Stimulated activated CD8-positive, alpha-beta memory T cell treated with anti-CD3 and anti-CD28 coated beads, Interleukin-12 subunit alpha, Interleukin-12 subunit beta, amount 100 ng/mL, for 24 hours (primary cell): ENCODE results near the gene COL17A1.

Source experiments
- DNase-seq: peaks from one replicate; pipeline ENCODE4 v3.0.0-alpha.2; 2020; ENCODE audit errors: extremely low read depth

The COL17A1 gene

DNA sequence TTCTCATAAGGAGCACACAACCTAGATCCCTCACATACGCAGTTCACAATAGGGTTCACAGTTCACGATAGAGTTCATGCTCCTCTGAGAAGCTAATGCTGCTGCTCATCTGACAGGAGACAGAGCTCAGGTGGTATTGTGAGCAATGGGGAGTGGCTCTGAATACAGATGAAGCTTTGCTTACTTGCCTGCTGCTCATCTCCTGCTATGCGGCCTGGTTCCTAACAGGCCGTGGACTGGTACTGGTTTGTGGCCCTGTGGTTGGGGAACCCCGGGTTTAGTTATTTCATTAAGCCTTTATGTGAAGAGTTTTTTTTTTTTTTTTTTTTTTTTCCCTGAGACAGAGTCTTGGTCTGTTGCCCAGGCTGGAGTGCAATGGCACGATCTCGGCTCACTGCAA, 99.3 kb downstream of the COL17A1 start:
- DNase-seq = no peak

DNA sequence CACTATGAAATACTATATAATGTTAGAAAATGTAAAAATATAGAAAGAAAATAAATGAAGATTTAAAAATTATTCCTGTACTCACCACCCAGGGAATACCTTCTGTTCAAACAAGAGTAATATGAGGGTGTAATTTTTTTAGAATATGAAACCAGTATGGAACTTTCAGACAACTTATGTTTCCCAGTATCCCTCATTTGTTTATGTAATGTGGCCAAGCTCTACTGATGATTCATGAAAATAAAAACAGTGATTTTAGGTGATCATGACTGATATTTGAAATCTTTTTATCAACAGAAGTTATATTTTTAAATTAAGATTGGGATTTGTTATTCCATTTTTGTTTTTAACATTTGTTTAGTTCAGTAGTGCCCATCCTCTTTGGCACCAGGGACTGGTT, 100.0 kb downstream of the COL17A1 start:
- no peak for DNase-seq

GRCh38 chr10:103983367-103983911, 102.2 kb downstream of the COL17A1 start:
- no peak for DNase-seq

DNA sequence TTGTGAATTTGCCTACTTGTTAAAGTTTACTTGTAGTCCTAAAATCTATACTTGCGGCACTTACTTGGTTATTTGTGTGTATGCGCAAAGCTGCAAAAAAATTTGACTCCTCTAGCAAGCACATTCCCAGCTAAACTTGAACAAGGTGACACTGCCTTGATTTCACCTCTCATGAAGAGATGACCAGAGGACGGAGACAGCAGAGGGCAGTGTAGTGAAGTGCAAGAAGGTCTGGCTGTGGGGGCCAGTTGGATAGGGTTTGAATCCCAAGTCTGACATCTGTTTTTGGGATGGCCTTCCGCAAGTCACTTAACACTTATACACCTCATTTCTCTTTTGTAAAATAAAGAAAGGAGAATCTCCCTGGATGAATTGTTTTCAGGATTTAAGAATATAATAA, 103.0 kb downstream of the COL17A1 start:
- DNase-seq = no peak
